Stomach (tissue), 4 donors: ENCODE measurements around the gene NOTCH4.

Source experiments
- CTCF ChIP-seq, 7 experiments: fragments of 450-650 bp in 4 of 7; fragments of 200-600 bp in 3 of 7; sonication (generic) in 3 of 7; IDR thresholded peaks; one replicate each; pipeline ENCODE4 v1.5.1; 2016 to 2019; ENCODE audit warnings: antibody characterized with exemption in 7 of 7, control low read depth in 2 of 7, mild to moderate bottlenecking in 1 of 7
- POLR2A ChIP-seq, 4 donors: fragments of 450-650 bp; IDR thresholded peaks; one replicate each; pipeline ENCODE4 v1.6.1; 2016; ENCODE audit warnings: antibody characterized with exemption in 4 of 4, control low read depth in 2 of 4, mild to moderate bottlenecking in 1 of 4, moderate library complexity in 1 of 4

DNA sequence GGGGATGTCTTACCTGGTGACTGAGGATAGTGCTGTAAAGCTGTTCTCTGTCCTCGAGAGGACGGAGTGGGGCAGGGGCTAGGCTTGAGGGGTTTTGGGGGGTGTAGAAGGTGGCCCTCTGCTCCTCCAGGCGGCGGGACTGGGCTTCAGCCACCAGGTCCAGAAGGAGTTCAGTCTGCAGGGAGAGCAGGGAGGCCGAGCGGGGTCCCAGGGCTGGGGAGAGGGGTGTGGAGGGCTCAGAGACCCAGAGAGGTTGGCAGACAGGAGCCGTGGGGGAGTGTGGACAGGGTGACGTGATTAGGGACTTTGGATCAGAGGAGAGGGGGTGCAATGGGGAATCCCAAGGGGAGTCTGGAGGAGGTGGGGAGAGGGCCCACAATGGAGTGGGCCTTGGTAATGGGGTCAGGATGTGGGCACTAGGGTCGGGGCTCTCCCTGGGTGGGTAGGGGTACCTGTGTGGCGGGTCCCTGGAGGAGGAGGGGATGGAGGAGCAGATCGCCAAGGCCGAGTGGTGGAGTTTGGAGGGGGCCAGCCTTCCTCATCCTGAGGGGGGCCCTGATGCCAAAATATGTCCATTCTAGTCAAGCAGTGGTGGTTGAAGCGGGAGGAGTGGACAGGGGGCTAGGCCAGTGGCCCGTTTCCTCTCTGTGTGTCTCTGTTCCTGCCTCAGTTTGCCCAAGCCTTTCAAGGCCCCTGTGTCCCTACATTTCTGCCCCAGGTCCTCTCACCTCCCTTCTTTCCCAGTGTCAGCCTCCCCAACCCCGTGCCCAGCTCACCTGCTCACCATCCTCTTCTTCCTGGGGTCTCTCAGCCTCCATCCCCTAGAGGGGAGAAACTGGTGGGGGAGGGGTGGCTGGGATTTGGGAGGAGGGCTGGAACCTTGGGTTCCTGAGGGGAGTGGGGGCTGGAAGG is 31.9 kb downstream of the NOTCH4 start:
- TF ChIP-seq CTCF (IDR thresholded peaks at IDR 0.05), result no peak
- TF ChIP-seq POLR2A (IDR thresholded peaks at IDR 0.05), result no peak
